Pericardium fibroblast (primary cell): ENCODE measurements around the gene ZFP14. TPM values are rescaled to one million over a fixed set of nuclear protein-coding genes. Genes with fewer than 3 reads are reported as not detected.

Experiments
- total RNA-seq: library from RNA; depleted of rRNA; stranded (reverse); fragments of >200 nt; gene quantifications from 2 replicates; pipeline ENCODE4 v1.2.3, GENCODE V29; 2015

ZFP14 gene
- total RNA-seq: 1.1 and 1.3 TPM in 2 replicates

GRCh38 chr19:36378625-36379509, at the start of gene ZFP14:
Gene ZFP14, minus strand, starts transcription at chr19:36379201. Its CDS starts 11,309 bp downstream, at chr19:36367892.

GRCh38 chr19:36418287-36419001, 39.4 kb upstream of the ZFP14 start, which contains the start of gene ZFP82:
Gene ZFP82, minus strand, starts transcription at chr19:36418644. Its CDS starts 8,855 bp downstream, at chr19:36409789.

Other genes with a start within 250 kb of the ZFP14 start
- 190 and 422 TPM in 2 replicates for gene CAPNS1, start 239.1 kb downstream of the ZFP14 start, total RNA-seq
- gene COX7A1, start 226.8 kb downstream of the ZFP14 start, total RNA-seq: 17.6 and 22.8 TPM in 2 replicates
- gene ZNF565, start 164.5 kb downstream of the ZFP14 start, total RNA-seq: 1.2 and 2.7 TPM in 2 replicates
- 49.5 and 60.3 TPM in 2 replicates for gene ZNF146, start 164.1 kb downstream of the ZFP14 start, total RNA-seq
- gene ZFP82, start 39.4 kb upstream of the ZFP14 start, total RNA-seq: 5.0 and 7.1 TPM in 2 replicates
- 2.7 and 4.3 TPM in 2 replicates for gene ZNF566, start 110.4 kb upstream of the ZFP14 start, total RNA-seq
- gene ZNF260, start 149.1 kb upstream of the ZFP14 start, total RNA-seq: 7.7 and 8.8 TPM in 2 replicates
- 3.4 and 7.9 TPM in 2 replicates for gene ZNF529, start 194.1 kb upstream of the ZFP14 start, total RNA-seq
- gene ZNF382, start 226.1 kb upstream of the ZFP14 start, total RNA-seq: 2.6 and 10.6 TPM in 2 replicates